GM21515 (cell line): ENCODE measurements around the gene PDYN.

Experiments
- ATAC-seq: cut with Tn5 transposase; IDR thresholded peaks from one replicate; pipeline ENCODE4 v1.9.1; 2021; ENCODE audit not compliant: unreplicated experiment

The PDYN gene

GRCh38 chr20:1995531-1996310 is 1.9 kb upstream of the PDYN start:
- ATAC-seq, result no peak

DNA sequence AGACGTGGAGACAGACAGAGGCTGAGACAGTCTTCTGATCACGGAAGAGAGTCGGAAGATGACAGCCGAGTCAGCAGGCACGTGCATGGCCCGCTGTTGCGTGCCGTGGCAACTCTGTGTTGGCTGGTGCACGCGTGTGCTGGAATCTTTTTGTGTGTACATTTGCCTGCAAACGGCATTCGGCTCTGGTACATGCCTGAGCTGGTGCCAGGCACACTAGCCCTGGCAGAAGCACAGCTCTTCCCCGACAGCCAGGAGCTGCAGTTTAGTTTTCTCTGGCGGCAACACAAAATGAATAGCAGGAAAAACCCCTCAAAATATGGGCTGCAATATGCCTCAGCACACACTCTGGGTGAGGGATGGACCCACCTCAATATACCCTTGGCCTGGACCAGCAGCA is 769 bp upstream of the PDYN start:
- ATAC-seq, result no peak

DNA sequence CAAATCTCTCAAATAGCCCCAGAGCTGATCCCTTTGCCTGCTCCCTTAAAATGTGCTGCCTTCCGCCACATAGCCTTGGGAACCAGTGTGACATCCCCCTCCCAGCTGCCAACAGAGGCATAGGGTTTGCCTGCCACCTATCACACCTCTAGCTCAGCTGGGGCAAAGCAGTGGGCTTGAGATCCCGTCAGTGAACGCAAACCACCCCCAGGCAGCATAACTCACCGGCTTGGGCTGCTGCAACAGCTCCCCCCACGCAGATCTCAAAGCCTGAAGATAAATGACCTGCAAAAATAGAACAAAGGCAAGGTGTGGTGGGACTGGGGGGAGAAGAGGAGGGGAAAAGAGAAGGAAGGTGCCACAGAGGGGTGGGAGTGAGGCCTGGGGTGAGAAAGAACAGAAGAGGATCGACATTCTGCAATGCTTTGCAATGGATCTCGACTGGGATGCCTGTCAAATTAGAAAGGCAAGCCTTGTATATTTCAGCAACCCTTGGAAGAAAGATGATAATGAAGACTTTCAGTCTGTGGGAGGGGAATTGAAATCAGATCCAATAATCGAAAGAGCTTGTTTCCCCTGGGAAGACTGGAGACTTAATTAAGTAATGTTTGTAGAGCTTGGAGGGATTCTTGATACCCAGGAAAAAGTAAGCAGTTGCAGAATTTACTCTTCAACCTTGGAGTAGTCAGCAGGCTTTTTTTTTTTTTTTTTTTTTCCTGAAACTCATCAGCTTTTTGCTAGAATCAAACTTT is 1.3 kb downstream of the PDYN start:
- no peak for ATAC-seq

- no peak for ATAC-seq
Measured at GRCh38 chr20:1987826-1988225, 6.0 kb downstream of the PDYN start.

GRCh38 chr20:1983301-1983700 is 10.6 kb downstream of the PDYN start:
- no peak for ATAC-seq

GRCh38 chr20:1982686-1983085 is 11.2 kb downstream of the PDYN start:
- no peak for ATAC-seq

DNA sequence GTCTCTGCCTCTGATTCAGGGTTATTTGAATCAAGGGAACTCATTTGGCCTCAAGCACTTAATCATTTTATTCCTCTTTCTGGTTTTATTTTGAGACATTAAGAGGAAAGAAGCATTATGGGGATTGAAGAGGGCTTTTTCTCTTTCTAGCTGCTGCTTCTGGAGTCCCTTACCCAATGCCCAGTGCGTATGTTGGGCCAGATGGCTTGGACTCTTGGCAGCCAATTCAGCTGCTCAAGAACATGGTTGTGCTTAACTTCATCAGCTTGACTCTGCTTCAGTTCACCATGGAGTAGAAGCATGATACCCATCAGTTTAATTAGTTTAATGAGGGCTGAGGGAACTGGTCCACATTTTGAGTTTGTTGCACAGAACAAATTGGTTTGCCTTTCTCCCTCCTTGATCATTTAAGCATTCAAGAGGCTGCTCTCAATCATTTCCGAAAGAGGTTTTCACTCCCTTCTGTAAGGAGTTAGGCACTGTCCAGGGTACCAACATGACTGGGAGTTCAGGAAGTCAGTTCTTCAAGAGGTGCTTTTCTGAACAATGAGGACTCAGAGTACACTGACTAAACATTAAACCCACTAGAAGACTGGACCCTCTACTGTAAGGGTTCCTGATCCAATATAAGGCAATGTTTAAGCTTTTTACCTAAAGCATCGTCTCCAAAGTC is 14.6 kb downstream of the PDYN start:
- no peak for ATAC-seq

- no peak for ATAC-seq
Measured at GRCh38 chr20:1975291-1975690, 18.6 kb downstream of the PDYN start.

DNA sequence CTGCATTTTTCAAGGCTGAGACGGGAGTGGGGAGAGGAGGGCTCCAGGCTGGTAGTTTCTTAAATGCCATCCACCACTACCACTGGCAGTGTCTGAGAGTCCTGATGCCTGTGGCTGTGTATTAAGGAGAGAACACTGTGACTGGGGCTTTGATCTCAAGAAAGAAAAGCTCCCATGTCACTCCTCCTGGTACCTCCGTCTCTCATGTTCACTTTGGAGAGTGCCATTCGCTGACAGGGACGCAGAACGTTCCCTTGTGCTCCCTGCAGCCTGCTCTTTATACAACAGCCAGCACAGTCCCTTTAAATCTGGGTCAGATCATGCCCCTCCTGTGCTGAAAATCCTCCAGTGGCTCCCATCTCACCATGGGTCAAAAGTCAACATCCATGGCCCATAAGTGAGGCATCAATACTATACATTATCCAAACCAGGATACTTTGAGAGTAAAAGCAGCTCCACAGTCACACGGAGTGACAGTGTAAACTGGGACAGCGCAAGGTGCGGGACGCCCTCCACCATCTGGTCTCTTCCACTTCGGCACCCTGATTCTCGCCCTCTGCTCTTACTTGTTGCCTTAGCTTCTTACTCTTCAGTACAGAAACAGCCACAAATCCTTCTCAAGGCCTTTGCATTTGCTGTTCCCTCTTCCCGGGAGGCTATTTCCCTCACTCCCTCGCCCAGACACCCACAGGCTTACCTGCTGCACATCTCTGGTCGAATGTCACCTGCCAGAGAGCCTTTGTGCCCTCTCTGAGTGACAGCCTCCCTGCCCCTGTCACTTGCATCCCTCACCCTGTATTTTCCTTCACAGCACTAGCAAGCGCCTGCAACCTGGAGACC is 20.0 kb downstream of the PDYN start:
- ATAC-seq, result no peak

- ATAC-seq, result no peak
Measured at GRCh38 chr20:1971893-1972586, 21.8 kb downstream of the PDYN start.

- no peak for ATAC-seq
Measured at GRCh38 chr20:1968964-1969363, 24.9 kb downstream of the PDYN start.

DNA sequence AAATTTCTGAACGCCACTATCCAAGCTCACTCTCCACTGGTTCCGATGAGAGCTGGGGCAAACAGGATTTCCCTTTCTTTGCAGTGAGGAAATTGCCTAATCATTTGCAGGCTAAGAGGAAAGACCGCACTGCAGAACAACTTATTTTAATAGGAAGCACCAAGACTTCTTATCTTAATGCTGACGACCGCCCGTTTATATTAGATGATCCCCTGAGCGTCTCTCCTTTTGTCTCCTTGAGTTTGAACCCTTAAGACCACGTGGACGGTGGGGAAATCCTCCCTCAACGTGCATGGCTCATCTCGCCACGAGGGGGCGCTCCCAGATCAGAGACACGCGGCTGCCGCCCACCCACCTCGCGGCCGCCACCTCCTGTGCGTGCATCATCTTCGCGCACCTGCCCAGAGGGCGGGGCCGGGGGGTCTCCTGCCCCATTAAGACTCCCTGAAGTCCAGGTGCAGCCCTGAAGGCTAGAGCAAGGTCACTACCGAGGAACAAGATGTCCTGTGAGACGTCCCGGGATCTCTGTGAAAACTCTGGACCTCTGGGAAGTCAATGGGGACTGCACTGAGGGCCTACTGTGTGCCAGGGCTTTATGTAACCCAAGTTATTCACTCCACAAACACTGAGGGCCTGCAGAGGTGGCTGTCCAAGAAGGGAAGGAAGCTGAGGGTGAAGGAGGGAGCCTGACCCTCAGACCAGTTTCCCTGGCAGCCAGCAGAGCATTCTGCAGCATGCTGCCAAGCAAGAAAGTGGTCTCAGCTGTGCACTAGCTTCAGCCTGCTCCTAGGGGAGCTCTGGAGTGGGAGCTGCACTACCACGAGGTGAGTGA is 28.1 kb downstream of the PDYN start:
- no peak for ATAC-seq

DNA sequence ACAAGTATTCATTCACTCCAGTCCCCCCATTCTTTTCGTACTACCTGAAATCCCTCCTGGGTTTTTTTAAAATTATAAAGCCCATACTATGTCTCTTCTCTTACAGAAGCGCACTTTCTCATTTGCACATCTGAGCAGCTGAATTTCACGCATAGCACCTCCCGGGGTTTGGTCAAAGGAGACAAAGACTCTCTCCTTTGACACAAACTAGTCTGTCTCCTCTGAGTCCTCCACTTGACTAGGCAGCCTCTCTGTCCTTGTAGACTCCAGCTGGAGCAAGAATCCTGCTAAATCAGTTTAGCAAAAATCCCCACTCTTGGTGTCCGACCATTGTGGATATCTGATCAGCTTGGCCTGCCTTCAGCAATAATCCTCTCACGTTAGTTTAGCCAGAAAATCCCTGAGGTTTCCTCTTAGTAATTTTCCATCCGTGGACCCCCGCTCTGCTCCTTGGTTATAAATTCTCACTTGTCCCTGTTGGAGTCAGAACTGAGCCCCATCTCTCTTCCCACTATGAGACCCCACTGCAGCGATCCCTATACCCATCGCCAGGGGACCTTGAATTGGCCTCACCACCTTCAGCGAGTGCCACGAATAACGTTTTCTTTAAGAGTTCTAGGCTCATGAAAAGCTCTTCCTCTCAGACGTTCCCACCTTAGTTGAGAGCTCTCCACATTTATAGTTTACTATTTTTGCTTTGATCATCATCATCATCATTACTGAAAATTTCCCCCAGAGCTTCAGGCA is 29.0 kb downstream of the PDYN start:
- ATAC-seq, result no peak

DNA sequence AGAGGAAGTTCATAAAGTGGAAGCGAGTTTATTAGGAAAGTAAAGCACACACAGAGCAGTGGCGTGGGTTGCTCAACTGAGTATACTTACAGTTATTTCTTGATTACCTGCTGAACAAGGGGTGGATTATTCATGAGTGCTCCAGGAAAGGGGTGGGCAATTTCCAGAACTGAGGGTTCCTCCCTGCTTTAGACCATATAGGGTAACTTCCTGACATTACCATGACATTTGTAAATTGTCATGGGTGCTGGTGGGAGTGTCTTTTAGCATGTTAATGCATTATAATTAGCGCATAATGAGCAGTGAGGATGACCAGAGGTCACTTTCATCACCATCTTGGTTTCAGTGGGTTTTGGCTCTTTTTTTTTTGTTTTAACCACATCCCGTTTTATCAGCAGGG is 29.8 kb downstream of the PDYN start:
- no peak for ATAC-seq

- no peak for ATAC-seq
Measured at GRCh38 chr20:1961374-1961773, 32.5 kb downstream of the PDYN start.

DNA sequence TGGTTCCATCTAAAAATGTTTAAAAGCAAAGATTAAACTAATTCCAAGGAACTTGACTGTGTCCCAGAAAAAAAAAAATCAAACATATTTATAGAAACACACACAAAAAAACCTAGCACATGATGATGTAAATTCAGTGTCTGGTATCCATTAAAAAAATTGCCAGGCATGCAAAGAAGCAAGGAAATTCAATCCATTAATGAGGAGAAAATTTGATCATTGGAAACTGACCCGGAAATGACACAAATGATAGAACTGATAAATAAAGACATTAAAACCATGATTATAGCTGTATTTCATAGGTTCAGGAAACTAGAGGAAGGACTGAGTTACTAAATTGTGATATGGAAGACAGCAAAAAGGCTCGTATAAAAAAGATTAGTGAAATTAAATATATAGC is 34.7 kb downstream of the PDYN start:
- ATAC-seq, result no peak

GRCh38 chr20:1958426-1958825 is 35.4 kb downstream of the PDYN start:
- no peak for ATAC-seq

DNA sequence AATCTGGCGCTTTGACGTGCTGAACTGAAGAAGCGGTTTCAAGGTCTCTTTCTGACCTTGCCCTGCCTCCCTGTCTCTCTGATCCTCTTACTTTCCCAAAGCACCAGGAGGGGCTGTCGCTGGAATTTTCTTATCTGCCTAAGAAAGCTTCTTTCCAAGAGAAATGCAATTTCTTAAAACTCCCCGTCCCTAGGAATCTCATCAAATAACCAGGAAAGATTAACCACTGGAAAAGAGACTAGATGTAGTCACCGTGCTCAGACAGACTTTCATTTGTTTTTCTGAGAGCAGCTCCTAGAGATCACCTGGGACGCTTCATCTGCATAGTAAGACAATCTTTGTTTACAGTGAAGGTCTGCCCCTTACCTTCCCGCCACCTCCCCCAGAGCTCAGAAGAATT is 38.6 kb downstream of the PDYN start:
- no peak for ATAC-seq

DNA sequence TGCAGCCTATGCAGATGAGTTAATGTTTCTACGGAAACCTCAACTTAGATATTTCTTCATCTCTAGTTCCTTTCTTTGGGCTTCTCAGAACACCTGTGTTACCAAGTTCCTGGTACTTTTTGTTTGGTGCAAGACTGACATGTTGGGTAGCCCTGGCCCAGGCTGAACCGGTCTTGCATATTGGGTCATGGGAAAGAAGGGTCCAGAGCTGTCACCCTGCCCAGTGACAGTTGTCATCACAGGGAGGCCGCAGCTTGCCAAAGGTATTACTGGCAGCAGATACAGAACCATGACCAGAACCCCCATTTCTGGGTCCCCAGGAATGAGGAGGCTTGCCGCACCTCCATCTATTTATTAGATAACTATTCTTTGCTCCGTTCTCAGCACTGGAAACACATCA is 40.2 kb downstream of the PDYN start:
- ATAC-seq, result no peak
